ENCODE results near the gene LRRC4C.

- TF ChIP-seq CTCF (IDR thresholded peaks at IDR 0.05) (no peak), POLR2A (IDR thresholded peaks at IDR 0.05) (no peak)
Measured at GRCh38 chr11:41085123-41085522, 374.3 kb downstream of the LRRC4C start.
